ENCODE data around the gene SLC49A3.

GRCh38 chr4:680928-681645 is 7.9 kb downstream of the SLC49A3 start:
- TF ChIP-seq CTCF (IDR thresholded peaks at IDR 0.05; ENCODE audit: poor library complexity, severe bottlenecking) (no peak), POLR2AphosphoS5 (IDR thresholded peaks at IDR 0.05) (no peak), REST (IDR thresholded peaks at IDR 0.05; ENCODE audit: borderline replicate concordance) (no peak)

Measured in neural cell (in vitro differentiated cells).